GM12878 (cell line): ENCODE measurements around the gene TMEM182.

Experiments
- CREB1 ChIP-seq: IDR thresholded peaks from 2 replicates; pipeline ENCODE4 v1.6.1; 2012; ENCODE audit warnings: low read depth, mild to moderate bottlenecking, inconsistent platforms
- EZH2 ChIP-seq: IDR thresholded peaks from 2 replicates; pipeline ENCODE4 v1.6.1; 2012; ENCODE audit warnings: low read depth, mild to moderate bottlenecking, control low read depth, inconsistent platforms, low read length, borderline replicate concordance; ENCODE audit not compliant: control insufficient read depth
- IKZF1 ChIP-seq: fragments of 450-650 bp; conservative IDR thresholded peaks from 2 replicates; pipeline ENCODE4 v1.6.1; 2017; ENCODE audit warnings: antibody characterized with exemption, mild to moderate bottlenecking
- KDM1A ChIP-seq: fragments of 200-600 bp; sonication (generic); IDR thresholded peaks from 2 replicates; pipeline ENCODE4 v1.6.1; 2016; ENCODE audit warnings: borderline replicate concordance
- MEF2A ChIP-seq: IDR thresholded peaks from 2 replicates; pipeline ENCODE4 v1.6.1; 2011; ENCODE audit warnings: low read depth, mild to moderate bottlenecking, low read length, moderate library complexity; ENCODE audit not compliant: insufficient read depth
- POLR2AphosphoS5 ChIP-seq: IDR thresholded peaks from 2 replicates; pipeline ENCODE4 v1.6.1; 2011; ENCODE audit warnings: mild to moderate bottlenecking, low read length, inconsistent platforms
- RAD21 ChIP-seq: IDR thresholded peaks from 2 replicates; pipeline ENCODE4 v1.6.1; 2011; ENCODE audit warnings: mild to moderate bottlenecking, low read depth, low read length, moderate library complexity; ENCODE audit not compliant: insufficient read depth
- SP1 ChIP-seq: IDR thresholded peaks from one replicate; pipeline ENCODE4 v1.6.1; 2011; ENCODE audit warnings: low read depth, low read length
- STAT1 ChIP-seq: fragments of 450-650 bp; conservative IDR thresholded peaks from 2 replicates; pipeline ENCODE4 v1.6.1; 2014; ENCODE audit warnings: antibody characterized with exemption, mild to moderate bottlenecking
- SUZ12 ChIP-seq: fragments of 200-600 bp; sonication (generic); IDR thresholded peaks from one replicate; pipeline ENCODE4 v1.6.1; 2018; ENCODE audit warnings: antibody characterized with exemption, mild to moderate bottlenecking; ENCODE audit not compliant: unreplicated experiment
- TAF1 ChIP-seq: IDR thresholded peaks from 2 replicates; pipeline ENCODE4 v1.6.1; 2011; ENCODE audit warnings: mild to moderate bottlenecking, low read depth, low read length, borderline replicate concordance
- TF ChIP-seq, protein P1 (sequence below): IDR thresholded peaks from 2 replicates; pipeline ENCODE4 v1.6.1; 2012; ENCODE audit warnings: improper control_type of control experiment, low read depth, low read length; ENCODE audit not compliant: insufficient replicate concordance
- TF ChIP-seq, protein P2 (sequence below), 3 experiments: IDR thresholded peaks in 2 of 3; conservative IDR thresholded peaks in 1 of 3; 2 replicates each; pipeline ENCODE4 v1.5.1; 2011; ENCODE audit warnings: low read depth in 3 of 3, low read length in 3 of 3, mild to moderate bottlenecking in 3 of 3, control low read depth in 2 of 3, moderate library complexity in 2 of 3, inconsistent platforms in 1 of 3, mixed read lengths in 1 of 3; ENCODE audit not compliant: control insufficient read depth in 2 of 3, insufficient read depth in 1 of 3; ENCODE audit errors: extremely low read depth in 1 of 3
- TF ChIP-seq, protein P3 (sequence below): fragments of 450-650 bp; IDR thresholded peaks from 2 replicates; pipeline ENCODE4 v1.6.1; 2016; ENCODE audit warnings: mild to moderate bottlenecking

DNA sequence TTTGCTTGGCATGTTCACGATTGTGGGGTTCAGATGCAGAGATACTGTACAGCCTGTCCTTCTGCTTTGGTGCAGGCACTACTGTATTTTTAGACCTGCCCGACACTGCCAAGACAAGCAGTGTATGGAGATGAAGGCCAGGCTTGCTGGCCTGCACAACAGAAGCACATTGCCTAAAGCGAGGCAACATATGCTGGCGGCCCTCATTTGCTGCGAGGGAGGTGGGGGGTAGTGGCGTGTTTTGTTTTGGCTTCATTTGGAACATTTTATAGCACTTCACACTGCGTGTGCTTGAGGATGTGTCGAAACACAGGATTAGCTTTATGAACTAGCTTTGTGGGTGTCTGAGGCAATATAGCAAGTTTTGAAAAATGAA is 27.0 kb downstream of the TMEM182 start:
- TF ChIP-seq, protein P1, sequence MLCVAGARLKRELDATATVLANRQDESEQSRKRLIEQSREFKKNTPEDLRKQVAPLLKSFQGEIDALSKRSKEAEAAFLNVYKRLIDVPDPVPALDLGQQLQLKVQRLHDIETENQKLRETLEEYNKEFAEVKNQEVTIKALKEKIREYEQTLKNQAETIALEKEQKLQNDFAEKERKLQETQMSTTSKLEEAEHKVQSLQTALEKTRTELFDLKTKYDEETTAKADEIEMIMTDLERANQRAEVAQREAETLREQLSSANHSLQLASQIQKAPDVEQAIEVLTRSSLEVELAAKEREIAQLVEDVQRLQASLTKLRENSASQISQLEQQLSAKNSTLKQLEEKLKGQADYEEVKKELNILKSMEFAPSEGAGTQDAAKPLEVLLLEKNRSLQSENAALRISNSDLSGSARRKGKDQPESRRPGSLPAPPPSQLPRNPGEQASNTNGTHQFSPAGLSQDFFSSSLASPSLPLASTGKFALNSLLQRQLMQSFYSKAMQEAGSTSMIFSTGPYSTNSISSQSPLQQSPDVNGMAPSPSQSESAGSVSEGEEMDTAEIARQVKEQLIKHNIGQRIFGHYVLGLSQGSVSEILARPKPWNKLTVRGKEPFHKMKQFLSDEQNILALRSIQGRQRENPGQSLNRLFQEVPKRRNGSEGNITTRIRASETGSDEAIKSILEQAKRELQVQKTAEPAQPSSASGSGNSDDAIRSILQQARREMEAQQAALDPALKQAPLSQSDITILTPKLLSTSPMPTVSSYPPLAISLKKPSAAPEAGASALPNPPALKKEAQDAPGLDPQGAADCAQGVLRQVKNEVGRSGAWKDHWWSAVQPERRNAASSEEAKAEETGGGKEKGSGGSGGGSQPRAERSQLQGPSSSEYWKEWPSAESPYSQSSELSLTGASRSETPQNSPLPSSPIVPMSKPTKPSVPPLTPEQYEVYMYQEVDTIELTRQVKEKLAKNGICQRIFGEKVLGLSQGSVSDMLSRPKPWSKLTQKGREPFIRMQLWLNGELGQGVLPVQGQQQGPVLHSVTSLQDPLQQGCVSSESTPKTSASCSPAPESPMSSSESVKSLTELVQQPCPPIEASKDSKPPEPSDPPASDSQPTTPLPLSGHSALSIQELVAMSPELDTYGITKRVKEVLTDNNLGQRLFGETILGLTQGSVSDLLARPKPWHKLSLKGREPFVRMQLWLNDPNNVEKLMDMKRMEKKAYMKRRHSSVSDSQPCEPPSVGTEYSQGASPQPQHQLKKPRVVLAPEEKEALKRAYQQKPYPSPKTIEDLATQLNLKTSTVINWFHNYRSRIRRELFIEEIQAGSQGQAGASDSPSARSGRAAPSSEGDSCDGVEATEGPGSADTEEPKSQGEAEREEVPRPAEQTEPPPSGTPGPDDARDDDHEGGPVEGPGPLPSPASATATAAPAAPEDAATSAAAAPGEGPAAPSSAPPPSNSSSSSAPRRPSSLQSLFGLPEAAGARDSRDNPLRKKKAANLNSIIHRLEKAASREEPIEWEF = no peak
- TF ChIP-seq, protein P2, sequence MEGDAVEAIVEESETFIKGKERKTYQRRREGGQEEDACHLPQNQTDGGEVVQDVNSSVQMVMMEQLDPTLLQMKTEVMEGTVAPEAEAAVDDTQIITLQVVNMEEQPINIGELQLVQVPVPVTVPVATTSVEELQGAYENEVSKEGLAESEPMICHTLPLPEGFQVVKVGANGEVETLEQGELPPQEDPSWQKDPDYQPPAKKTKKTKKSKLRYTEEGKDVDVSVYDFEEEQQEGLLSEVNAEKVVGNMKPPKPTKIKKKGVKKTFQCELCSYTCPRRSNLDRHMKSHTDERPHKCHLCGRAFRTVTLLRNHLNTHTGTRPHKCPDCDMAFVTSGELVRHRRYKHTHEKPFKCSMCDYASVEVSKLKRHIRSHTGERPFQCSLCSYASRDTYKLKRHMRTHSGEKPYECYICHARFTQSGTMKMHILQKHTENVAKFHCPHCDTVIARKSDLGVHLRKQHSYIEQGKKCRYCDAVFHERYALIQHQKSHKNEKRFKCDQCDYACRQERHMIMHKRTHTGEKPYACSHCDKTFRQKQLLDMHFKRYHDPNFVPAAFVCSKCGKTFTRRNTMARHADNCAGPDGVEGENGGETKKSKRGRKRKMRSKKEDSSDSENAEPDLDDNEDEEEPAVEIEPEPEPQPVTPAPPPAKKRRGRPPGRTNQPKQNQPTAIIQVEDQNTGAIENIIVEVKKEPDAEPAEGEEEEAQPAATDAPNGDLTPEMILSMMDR (IDR thresholded peaks at IDR 0.05 in 2 of 3, conservative IDR thresholded peaks at IDR 0.05 in 1 of 3; ENCODE audit: control insufficient read depth in 2 of 3, extremely low read depth in 1 of 3, insufficient read depth in 1 of 3, low read depth in 3 of 3, low read length in 3 of 3) = no peak
- TF ChIP-seq MEF2A = no peak
- no peak for TF ChIP-seq RAD21
- no peak for TF ChIP-seq IKZF1
- TF ChIP-seq SUZ12 = no peak
- TF ChIP-seq CREB1 = no peak
- no peak for TF ChIP-seq STAT1
- TF ChIP-seq EZH2 = no peak
- TF ChIP-seq POLR2AphosphoS5 = no peak
- TF ChIP-seq KDM1A = no peak
- no peak for TF ChIP-seq SP1
- TF ChIP-seq, protein P3, sequence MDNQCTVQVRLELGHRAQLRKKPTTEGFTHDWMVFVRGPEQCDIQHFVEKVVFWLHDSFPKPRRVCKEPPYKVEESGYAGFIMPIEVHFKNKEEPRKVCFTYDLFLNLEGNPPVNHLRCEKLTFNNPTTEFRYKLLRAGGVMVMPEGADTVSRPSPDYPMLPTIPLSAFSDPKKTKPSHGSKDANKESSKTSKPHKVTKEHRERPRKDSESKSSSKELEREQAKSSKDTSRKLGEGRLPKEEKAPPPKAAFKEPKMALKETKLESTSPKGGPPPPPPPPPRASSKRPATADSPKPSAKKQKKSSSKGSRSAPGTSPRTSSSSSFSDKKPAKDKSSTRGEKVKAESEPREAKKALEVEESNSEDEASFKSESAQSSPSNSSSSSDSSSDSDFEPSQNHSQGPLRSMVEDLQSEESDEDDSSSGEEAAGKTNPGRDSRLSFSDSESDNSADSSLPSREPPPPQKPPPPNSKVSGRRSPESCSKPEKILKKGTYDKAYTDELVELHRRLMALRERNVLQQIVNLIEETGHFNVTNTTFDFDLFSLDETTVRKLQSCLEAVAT = no peak
- no peak for TF ChIP-seq TAF1
